Cardiac muscle cell (in vitro differentiated cells and primary cell): Measurements from ENCODE around the gene REXO2. TPM values are rescaled to one million over a fixed set of nuclear protein-coding genes. Genes with fewer than 3 reads are reported as not detected.

Experiments used
- DNase-seq, 2 donors: peaks; one replicate each; pipeline versions ENCODE4 v3.0.0 to v3.0.0-alpha.2; 2010 to 2017; ENCODE audit warnings: low read depth in 1 of 2, low spot score in 1 of 2
- H3K27ac ChIP-seq: fragments of 200-600 bp; sonication (generic); 2 replicates; pipeline ENCODE4 v1.5.1; 2016
- H3K27me3 ChIP-seq: fragments of 200-600 bp; sonication (generic); 2 replicates; pipeline ENCODE4 v1.6.0; 2016; ENCODE audit warnings: control low read depth
- H3K36me3 ChIP-seq: fragments of 200-600 bp; sonication (generic); 2 replicates; pipeline ENCODE4 v1.5.1; 2016; ENCODE audit warnings: control low read depth
- H3K4me1 ChIP-seq: fragments of 200-600 bp; sonication (generic); 2 replicates; pipeline ENCODE4 v1.8.1; 2017; ENCODE audit warnings: low read depth, mild to moderate bottlenecking, mixed run types
- H3K4me3 ChIP-seq: fragments of 200-600 bp; sonication (generic); 2 replicates; pipeline ENCODE4 v1.5.1; 2016; ENCODE audit warnings: mild to moderate bottlenecking
- H3K9me3 ChIP-seq: fragments of 200-600 bp; sonication (generic); 2 replicates; pipeline ENCODE4 v1.5.1; 2017; ENCODE audit warnings: low read depth, mild to moderate bottlenecking, control low read depth
- CTCF ChIP-seq: IDR thresholded peaks from 2 replicates; pipeline ENCODE4 v1.5.1; 2012; ENCODE audit warnings: low read depth, mild to moderate bottlenecking, low read length
- polyA plus RNA-seq: library from polyadenylated mRNA; unstranded; fragments of >200 nt; fragmentation: Nextera tagmentation; extraction: Ambion mirVana; gene quantifications from 2 replicates; pipeline ENCODE4 v1.2.1, GENCODE V29; 2016
- total RNA-seq: library from RNA; depleted of rRNA; stranded (reverse); fragments of >200 nt; gene quantifications from 2 replicates; pipeline ENCODE4 v1.2.3, GENCODE V29; 2016

The REXO2 gene
- total and polyA plus RNA-seq, 2 experiments from 2014 or later, result 62.8 to 92.9 TPM

GRCh38 chr11:114479331-114479730, 40.1 kb downstream of the REXO2 start:
- H3K9me3 ChIP-seq, result no peaks in the 10 kb centered on the region
- TF ChIP-seq CTCF, result no peak
- DNase-seq, result no peak
- H3K4me1 ChIP-seq, result no peaks in the 10 kb centered on the region
- H3K27me3 ChIP-seq, result no peaks in the 10 kb centered on the region
- H3K4me3 ChIP-seq, result no peak overlapping the region
- no peak overlapping the region for H3K27ac ChIP-seq
- H3K36me3 ChIP-seq, result no peaks in the 10 kb centered on the region

GRCh38 chr11:114482114-114482513, 42.8 kb downstream of the REXO2 start:
- TF ChIP-seq CTCF, result no peak
- no peak overlapping the region for H3K27ac ChIP-seq
- no peaks in the 10 kb centered on the region for H3K27me3 ChIP-seq
- H3K4me3 ChIP-seq, result no peak overlapping the region
- no peaks in the 10 kb centered on the region for H3K4me1 ChIP-seq
- no peaks in the 10 kb centered on the region for H3K36me3 ChIP-seq
- no peaks in the 10 kb centered on the region for H3K9me3 ChIP-seq
- DNase-seq, result peak in 1 of 2 donors; percentile 12

GRCh38 chr11:114483929-114484328, 44.7 kb downstream of the REXO2 start:
- no peak for DNase-seq
- TF ChIP-seq CTCF, result no peak
- Histone ChIP-seq H3K4me3 (no peak overlapping the region), H3K27me3 (no peaks in the 10 kb centered on the region), H3K4me1 (no peaks in the 10 kb centered on the region), H3K27ac (no peak overlapping the region), H3K36me3 (no peaks in the 10 kb centered on the region), H3K9me3 (no peaks in the 10 kb centered on the region)

- TF ChIP-seq CTCF, result no peak
- no peak overlapping the region for H3K4me3 ChIP-seq
- DNase-seq, result no peak
- no peaks in the 10 kb centered on the region for H3K4me1 ChIP-seq
- H3K27ac ChIP-seq, result no peak overlapping the region
- no peaks in the 10 kb centered on the region for H3K9me3 ChIP-seq
- no peaks in the 10 kb centered on the region for H3K27me3 ChIP-seq
- no peaks in the 10 kb centered on the region for H3K36me3 ChIP-seq
Measured at GRCh38 chr11:114496915-114497314, 57.6 kb downstream of the REXO2 start.

- Histone ChIP-seq H3K27ac (no peak overlapping the region), H3K36me3 (no peaks in the 10 kb centered on the region), H3K4me1 (no peaks in the 10 kb centered on the region), H3K4me3 (no peak overlapping the region), H3K9me3 (no peaks in the 10 kb centered on the region), H3K27me3 (no peaks in the 10 kb centered on the region)
- no peak for TF ChIP-seq CTCF
- peak in 1 of 2 donors; percentile 18 for DNase-seq
Measured at GRCh38 chr11:114499756-114500155, 60.5 kb downstream of the REXO2 start.

Other genes with a start within 250 kb of the REXO2 start
- not detected in 2 replicates for gene NNMT, start 143.1 kb upstream of the REXO2 start, total RNA-seq
- gene NNMT, start 143.1 kb upstream of the REXO2 start, polyA plus RNA-seq, result 2.0 and 2.1 TPM in 2 replicates
- gene C11orf71, start 39.0 kb upstream of the REXO2 start, total RNA-seq, result 10.5 and 21.7 TPM in 2 replicates
- 16.7 TPM in 2 replicates for gene C11orf71, start 39.0 kb upstream of the REXO2 start, polyA plus RNA-seq
- 20.6 and 43.5 TPM in 2 replicates for gene RBM7, start 38.8 kb upstream of the REXO2 start, total RNA-seq
- gene RBM7, start 38.8 kb upstream of the REXO2 start, polyA plus RNA-seq, result 35.2 and 48.0 TPM in 2 replicates
- gene NXPE1, start 120.4 kb downstream of the REXO2 start, total RNA-seq, result not detected in 2 replicates
- not detected in 2 replicates for gene NXPE1, start 120.4 kb downstream of the REXO2 start, polyA plus RNA-seq
- gene NXPE4, start 156.3 kb downstream of the REXO2 start, total RNA-seq, result not detected in 2 replicates
- not detected in 2 replicates for gene NXPE4, start 156.3 kb downstream of the REXO2 start, polyA plus RNA-seq
- 0.18 and 0.48 TPM in 2 replicates for gene NXPE2, start 239.1 kb downstream of the REXO2 start, total RNA-seq
- 0.10 and 0.12 TPM in 2 replicates for gene NXPE2, start 239.1 kb downstream of the REXO2 start, polyA plus RNA-seq